Esophagus squamous epithelium (tissue), 5 donors: ENCODE data around the gene GNPDA1. TPM values are rescaled to one million over a fixed set of nuclear protein-coding genes. Genes with fewer than 3 reads are reported as not detected.

ENCODE experiments used
- DNase-seq: peaks from one replicate; lab custom pipeline; 2025; lab: John Stamatoyannopoulos, UW
- H3K27ac ChIP-seq, 4 donors: fragments of 200-600 bp; sonication (generic); one replicate each; pipeline ENCODE4 v1.5.1; 2016 to 2019; ENCODE audit warnings: mild to moderate bottlenecking in 1 of 4
- H3K27me3 ChIP-seq, 4 donors: fragments of 200-600 bp; sonication (generic); 1 replicate in 3 of 4; 2 replicates in 1 of 4; pipeline versions ENCODE4 v1.5.1 to v1.6.0; 2017 to 2021; ENCODE audit warnings: antibody characterized with exemption in 1 of 4
- H3K36me3 ChIP-seq, 3 donors: fragments of 200-600 bp; sonication (generic); one replicate each; pipeline ENCODE4 v1.5.1; 2016 to 2019
- H3K4me1 ChIP-seq, 3 donors: fragments of 200-600 bp; sonication (generic); one replicate each; pipeline ENCODE4 v1.5.1; 2017 to 2019
- H3K4me3 ChIP-seq, 4 donors: fragments of 200-600 bp; sonication (generic); 1 replicate in 3 of 4; 2 replicates in 1 of 4; pipeline ENCODE4 v1.5.1; 2016 to 2019; ENCODE audit warnings: mild to moderate bottlenecking in 2 of 4, moderate library complexity in 1 of 4
- H3K9me3 ChIP-seq, 3 donors: fragments of 200-600 bp; sonication (generic); one replicate each; pipeline ENCODE4 v1.5.1; 2016 to 2019
- POLR2A ChIP-seq, 4 donors: fragments of 450-650 bp; IDR thresholded peaks; one replicate each; pipeline ENCODE4 v1.6.1; 2017; ENCODE audit warnings: antibody characterized with exemption in 4 of 4, mild to moderate bottlenecking in 4 of 4, moderate library complexity in 3 of 4
- WGBS, 2 donors: methylation state at CpG; one replicate each; pipeline ENCODE4 v1.1.5; 2018; 5-methylcytosine and 5-hydroxymethylcytosine counted together
- intact Hi-C: fragments of 100-400 bp; cut with DNase I; formaldehyde crosslinking; loops from one replicate; pipeline ENCODE4 v1.15.0; 2022
- total RNA-seq, 4 donors: library from RNA; depleted of rRNA; stranded (reverse); fragments of >200 nt; gene quantifications; one replicate each; pipeline ENCODE4 v1.1.0, GENCODE V29; 2016
- TF ChIP-seq, protein P1 (sequence below), 6 experiments: fragments of 450-650 bp in 4 of 6; fragments of 200-600 bp in 2 of 6; sonication (generic) in 2 of 6; IDR thresholded peaks; one replicate each; pipeline ENCODE4 v1.5.1; 2016 to 2019; ENCODE audit warnings: antibody characterized with exemption in 6 of 6, mild to moderate bottlenecking in 4 of 6, moderate library complexity in 4 of 6
- donor health status: DM: yes; HTN: yes; CAD: no.

GNPDA1 gene
- total RNA-seq, 4 donors from 2014 or later, result 12.3 to 42.6 (median 21.1) TPM

DNA sequence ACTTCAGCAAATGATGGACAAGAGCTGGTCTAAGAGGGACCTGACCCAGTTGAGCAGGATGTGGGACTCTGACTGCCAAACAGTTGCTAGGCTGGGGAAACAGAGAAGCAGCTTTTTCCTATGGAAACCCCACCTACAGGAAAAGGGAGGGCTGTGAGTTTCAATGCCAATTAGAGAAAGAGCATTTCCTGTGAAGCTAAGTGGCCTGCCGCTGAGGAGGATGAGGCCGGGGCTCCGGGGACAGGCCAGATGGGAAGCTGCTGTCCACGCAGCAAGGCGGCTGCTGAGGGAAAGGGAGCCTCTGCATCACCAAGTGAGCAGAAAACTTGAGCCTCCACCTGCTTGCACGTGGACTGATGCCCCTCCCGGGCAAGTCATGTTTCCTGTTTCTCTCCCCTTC, 54.7 kb downstream of the GNPDA1 start, which contains the start of gene PCDH12:
TSS of gene PCDH12 (minus strand) at position 90 of the 400 bp plus-strand sequence. CDS start 351 bp downstream, outside the sequence.
- H3K9me3 ChIP-seq, result no peaks in the 10 kb centered on the region
- H3K27me3 ChIP-seq, result no peaks in the 10 kb centered on the region
- no peaks in the 10 kb centered on the region for H3K36me3 ChIP-seq
- intact Hi-C loops, result loop anchor here (10.0 kb wide), 1 partner anchor 73 kb away; no protein-coding TSS in a partner anchor
- TF ChIP-seq POLR2A (IDR thresholded peaks at IDR 0.05), result no peak
- TF ChIP-seq, protein P1, sequence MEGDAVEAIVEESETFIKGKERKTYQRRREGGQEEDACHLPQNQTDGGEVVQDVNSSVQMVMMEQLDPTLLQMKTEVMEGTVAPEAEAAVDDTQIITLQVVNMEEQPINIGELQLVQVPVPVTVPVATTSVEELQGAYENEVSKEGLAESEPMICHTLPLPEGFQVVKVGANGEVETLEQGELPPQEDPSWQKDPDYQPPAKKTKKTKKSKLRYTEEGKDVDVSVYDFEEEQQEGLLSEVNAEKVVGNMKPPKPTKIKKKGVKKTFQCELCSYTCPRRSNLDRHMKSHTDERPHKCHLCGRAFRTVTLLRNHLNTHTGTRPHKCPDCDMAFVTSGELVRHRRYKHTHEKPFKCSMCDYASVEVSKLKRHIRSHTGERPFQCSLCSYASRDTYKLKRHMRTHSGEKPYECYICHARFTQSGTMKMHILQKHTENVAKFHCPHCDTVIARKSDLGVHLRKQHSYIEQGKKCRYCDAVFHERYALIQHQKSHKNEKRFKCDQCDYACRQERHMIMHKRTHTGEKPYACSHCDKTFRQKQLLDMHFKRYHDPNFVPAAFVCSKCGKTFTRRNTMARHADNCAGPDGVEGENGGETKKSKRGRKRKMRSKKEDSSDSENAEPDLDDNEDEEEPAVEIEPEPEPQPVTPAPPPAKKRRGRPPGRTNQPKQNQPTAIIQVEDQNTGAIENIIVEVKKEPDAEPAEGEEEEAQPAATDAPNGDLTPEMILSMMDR (IDR thresholded peaks at IDR 0.05), result no peak
- 37 to 55% methylated on average over 7 of the region's 7 CpGs for WGBS, 2 donors
- no peak for DNase-seq
- H3K4me1 ChIP-seq, result peaks cover 14 to 51% (median 17%) of the 10 kb centered on the region in 3 donors
- H3K4me3 ChIP-seq, result peak within 1 kb of the TSS in 1 of 4 donors; percentile 44
- H3K27ac ChIP-seq, result peak within 1 kb of the TSS in 3 of 4 donors; percentile 2 to 73 (median 58)

- no peaks in the 10 kb centered on the region for H3K27me3 ChIP-seq
- H3K9me3 ChIP-seq, result no peaks in the 10 kb centered on the region
- H3K4me1 ChIP-seq, result peaks cover 14 to 51% (median 17%) of the 10 kb centered on the region in 3 donors
- H3K27ac ChIP-seq, result peak overlapping the region in 2 of 4 donors; percentile 58 to 73
- WGBS, 2 donors, result 41 to 63% methylated on average over 8 to 11 of the region's 16 CpGs
- H3K4me3 ChIP-seq, result peak overlapping the region in 1 of 4 donors; percentile 44
- intact Hi-C loops, result loop anchor here (10.0 kb wide), 1 partner anchor 73 kb away; no protein-coding TSS in a partner anchor
- TF ChIP-seq, protein P1 (IDR thresholded peaks at IDR 0.05), result no peak
- no peak for TF ChIP-seq POLR2A (IDR thresholded peaks at IDR 0.05)
- no peaks in the 10 kb centered on the region for H3K36me3 ChIP-seq
- DNase-seq, result no peak
These were observed 55.3 kb downstream of the GNPDA1 start for GRCh38 chr5:141957367-141957996.

DNA sequence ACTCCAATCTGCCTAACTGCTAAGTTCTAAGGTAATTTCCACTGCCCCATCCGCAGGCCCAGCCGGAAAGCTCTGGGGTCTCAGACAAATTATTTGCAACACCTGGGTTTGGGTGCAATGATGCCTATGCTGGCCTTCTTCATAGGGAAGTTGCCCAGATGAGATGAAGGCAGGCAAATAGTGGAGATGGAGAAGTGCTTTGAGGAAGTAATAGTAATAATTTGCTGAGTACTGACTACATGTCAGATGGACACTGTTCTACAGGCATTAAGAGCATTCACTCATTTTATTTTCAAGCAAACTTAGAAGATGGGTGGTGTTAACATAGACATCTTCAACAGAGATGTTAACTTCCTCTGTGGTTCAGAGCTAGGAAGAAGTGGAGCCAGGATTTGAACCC, 58.6 kb downstream of the GNPDA1 start:
- no peak overlapping the region for H3K4me3 ChIP-seq
- WGBS, 2 donors, result 87 to 95% methylated on average over 2 of the region's 2 CpGs
- no peak overlapping the region for H3K27ac ChIP-seq
- DNase-seq, result no peak
- H3K9me3 ChIP-seq, result no peaks in the 10 kb centered on the region
- peaks cover 0 to 3% (median 0%) of the 10 kb centered on the region in 3 donors for H3K36me3 ChIP-seq
- peaks cover 12 to 40% (median 17%) of the 10 kb centered on the region in 3 donors for H3K4me1 ChIP-seq
- intact Hi-C loops, result loop anchor here (10.0 kb wide), 1 partner anchor 69 kb away; no protein-coding TSS in a partner anchor
- no peak for TF ChIP-seq POLR2A (IDR thresholded peaks at IDR 0.05)
- TF ChIP-seq, protein P1 (IDR thresholded peaks at IDR 0.05), result no peak
- no peaks in the 10 kb centered on the region for H3K27me3 ChIP-seq

GRCh38 chr5:141952020-141952419, 60.8 kb downstream of the GNPDA1 start:
- H3K27ac ChIP-seq, result no peak overlapping the region
- TF ChIP-seq, protein P1 (IDR thresholded peaks at IDR 0.05), result no peak
- no peak for TF ChIP-seq POLR2A (IDR thresholded peaks at IDR 0.05)
- peaks cover 0 to 24% (median 3%) of the 10 kb centered on the region in 3 donors for H3K4me1 ChIP-seq
- DNase-seq, result no peak
- H3K36me3 ChIP-seq, result peaks cover 0 to 3% (median 0%) of the 10 kb centered on the region in 3 donors
- 60 to 93% methylated on average over 1 to 2 of the region's 2 CpGs for WGBS, 2 donors
- intact Hi-C loops, result loop anchor here (10.0 kb wide), 1 partner anchor 67 kb away; no protein-coding TSS in a partner anchor
- H3K4me3 ChIP-seq, result no peak overlapping the region
- H3K9me3 ChIP-seq, result no peaks in the 10 kb centered on the region
- no peaks in the 10 kb centered on the region for H3K27me3 ChIP-seq

DNA sequence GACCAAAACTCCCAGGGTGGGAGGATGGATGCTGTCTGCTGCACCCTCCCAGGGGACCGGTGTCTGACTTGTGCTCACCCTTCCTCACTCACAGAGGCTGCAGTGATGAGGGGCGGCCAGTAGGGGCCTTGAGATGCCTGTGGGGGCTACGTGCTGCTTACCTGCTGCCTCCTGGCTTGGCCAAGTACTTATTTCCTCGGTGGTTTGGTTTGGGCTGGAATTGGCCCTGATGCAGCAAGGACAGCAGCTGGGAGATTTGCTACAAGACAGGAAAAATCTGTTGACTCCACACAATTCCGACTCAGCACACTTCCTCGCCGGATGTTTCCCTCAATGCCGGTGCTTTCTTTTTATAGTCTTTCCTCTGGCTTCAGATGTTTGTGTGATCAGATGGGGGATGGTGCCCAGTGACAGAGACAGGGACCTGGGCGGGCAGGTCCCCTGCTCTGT, 61.5 kb downstream of the GNPDA1 start:
- no peaks in the 10 kb centered on the region for H3K9me3 ChIP-seq
- TF ChIP-seq, protein P1 (IDR thresholded peaks at IDR 0.05), result peak in 2 of 6 experiments; percentile 6 to 7
- TF ChIP-seq POLR2A (IDR thresholded peaks at IDR 0.05), result no peak
- H3K4me1 ChIP-seq, result peaks cover 0 to 27% (median 3%) of the 10 kb centered on the region in 3 donors
- intact Hi-C loops, result loop anchor here (10.0 kb wide), 1 partner anchor 67 kb away; no protein-coding TSS in a partner anchor
- no peak overlapping the region for H3K4me3 ChIP-seq
- no peak for DNase-seq
- no peaks in the 10 kb centered on the region for H3K27me3 ChIP-seq
- peaks cover 0 to 3% (median 0%) of the 10 kb centered on the region in 3 donors for H3K36me3 ChIP-seq
- WGBS, 2 donors, result 50 to 56% methylated on average over 7 to 9 of the region's 9 CpGs
- H3K27ac ChIP-seq, result peak overlapping the region in 1 of 4 donors; percentile 34
